ENCODE data around the gene DOCK7.

- TF ChIP-seq CTCF (IDR thresholded peaks at IDR 0.05; ENCODE audit: insufficient read depth, low read length, poor library complexity, severe bottlenecking) (peak; percentile 58), EZH2phosphoT487 (conservative IDR thresholded peaks at IDR 0.05; ENCODE audit: low read length) (no peak)
Measured at GRCh38 chr1:62508187-62508758, 179.9 kb downstream of the DOCK7 start.

Data from SU-DHL-6 (cell line).